CD4-positive, alpha-beta T cell treated with Interleukin-1 beta for 1 hour (primary cell): ENCODE results near the gene RAVER1.

Experiments
- DNase-seq, 2 donors: peaks; one replicate each; pipeline ENCODE4 v3.0.0-alpha.2; 2020 to 2022

The RAVER1 gene

DNA sequence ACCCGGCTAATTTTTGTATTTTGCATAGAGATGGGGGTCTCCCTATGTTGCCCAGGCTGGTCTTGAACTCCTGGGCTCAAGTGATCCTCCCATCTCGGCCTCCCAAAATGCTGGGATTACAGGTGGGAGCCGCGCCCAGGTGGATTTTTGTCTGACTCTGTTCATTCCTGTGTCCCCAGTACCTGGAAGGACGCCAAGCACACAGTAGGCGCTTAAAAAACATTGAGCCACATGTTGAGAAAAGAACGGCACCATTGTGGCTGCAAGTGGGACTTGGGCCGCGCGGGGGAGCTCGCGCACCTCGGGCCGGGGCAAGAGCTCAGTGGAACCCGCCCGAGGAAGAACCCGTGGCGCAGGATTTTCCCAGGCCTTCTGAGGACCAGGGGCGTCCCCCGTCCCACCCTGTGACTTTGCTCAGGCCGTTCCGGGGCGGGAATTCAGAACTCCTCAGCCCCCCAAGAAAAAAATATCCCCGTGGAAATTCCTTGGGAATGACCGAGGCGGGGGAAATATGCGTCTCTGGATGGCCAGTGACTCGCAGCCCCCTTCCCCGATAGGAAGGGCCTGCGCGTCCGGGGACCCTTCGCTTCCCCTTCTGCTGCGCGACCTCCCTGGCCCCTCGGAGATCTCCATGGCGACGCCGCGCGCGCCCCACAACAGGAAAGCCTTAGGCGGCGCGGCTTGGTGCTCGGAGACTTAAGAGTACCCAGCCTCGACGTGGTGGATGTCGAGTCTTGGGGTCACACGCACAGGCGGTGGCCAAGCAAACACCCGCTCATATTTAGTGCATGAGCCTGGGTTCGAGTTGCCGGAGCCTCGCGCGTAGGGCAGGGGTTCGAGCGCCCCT is 63.8 kb downstream of the RAVER1 start:
- peak; percentile 88 to 90 for DNase-seq

DNA sequence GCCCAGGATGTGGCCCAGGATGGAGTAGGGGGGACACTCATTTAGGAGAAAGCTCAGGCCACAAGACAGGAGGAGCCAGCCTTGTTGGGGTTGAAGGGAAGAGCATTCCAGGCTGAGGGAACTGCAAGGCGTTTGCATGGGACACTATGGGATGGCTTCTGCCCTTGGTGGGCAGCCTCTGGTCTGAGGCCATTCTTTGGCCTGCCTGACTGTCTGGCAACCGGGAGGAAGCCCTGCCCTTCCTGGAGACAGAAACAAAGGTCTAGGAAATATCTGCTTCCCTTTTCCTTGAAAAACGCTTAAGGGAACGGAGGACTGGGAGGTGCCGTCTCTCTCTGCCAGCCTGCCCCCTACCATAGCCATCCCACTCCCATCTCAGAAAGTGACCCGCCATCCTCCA is 65.3 kb downstream of the RAVER1 start:
- DNase-seq = no peak

DNA sequence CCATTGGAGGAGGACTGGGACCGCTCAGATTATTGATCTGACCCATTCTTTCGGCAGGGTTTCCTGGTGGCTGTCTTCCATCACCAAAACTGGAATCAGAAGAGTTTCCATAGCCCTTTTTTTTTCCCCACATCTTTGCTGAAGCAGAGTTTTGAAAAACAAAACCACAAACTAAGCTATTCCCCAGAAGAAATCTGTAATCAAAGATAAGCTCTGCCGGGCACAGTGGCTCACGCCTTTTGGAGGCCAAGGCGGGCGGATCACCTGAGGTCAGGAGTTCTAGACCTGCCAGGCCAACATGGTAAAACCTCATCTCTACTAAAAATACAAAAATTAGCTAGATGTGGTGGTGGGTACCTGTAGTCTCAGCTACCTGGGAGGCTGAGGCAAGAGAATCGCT is 66.6 kb downstream of the RAVER1 start:
- no peak for DNase-seq
